GM12878 (cell line): ENCODE results near the gene NTSR1. TPM values are rescaled to one million over a fixed set of nuclear protein-coding genes. Genes with fewer than 3 reads are reported as not detected.

Source experiments
- ATAC-seq: fragments of 200-7000 bp; cut with Tn5 transposase; 3 replicates; pipeline ENCODE4 v1.9.1; 2020; ENCODE audit warnings: mild to moderate bottlenecking, moderate library complexity
- BruUV-seq: library from RNA; stranded (reverse); fragments of 400-500 nt; replicated peaks from 2 replicates; lab custom pipeline; 2021; lab: Mats Ljungman, UMichigan
- CTCF ChIA-PET: fragments of 300-600 bp; sonication (Branson Sonifier 250); formaldehyde crosslinking; extraction: SDS; loops from one replicate; lab custom pipeline; 2021; ENCODE audit warnings: inconsistent platforms; lab: Yijun Ruan, JAX
- POLR2A ChIA-PET: fragments of 350-600 bp; formaldehyde crosslinking; extraction: SDS; loops from one replicate; lab custom pipeline; 2021; ENCODE audit warnings: inconsistent platforms; lab: Charles Lee
- RAD21 ChIA-PET: fragments of 300-600 bp; sonication (Branson Sonifier 250); formaldehyde crosslinking; loops from one replicate; lab custom pipeline; 2023; ENCODE audit warnings: antibody characterized with exemption; ENCODE audit not compliant: unreplicated experiment; lab: Charles Lee
- SMC1A ChIA-PET: fragments of 300-600 bp; sonication (Branson Sonifier 250); formaldehyde crosslinking; loops from one replicate; lab custom pipeline; 2023; ENCODE audit not compliant: unreplicated experiment, uncharacterized antibody; lab: Charles Lee
- DNase-seq: peaks from one replicate; pipeline ENCODE4 v3.0.0-alpha.2; 2011; ENCODE audit warnings: low read depth, low spot score
- FAIRE-seq: peaks from 3 replicates; lab custom pipeline; 2011; peaks lifted over from hg19 to GRCh38; lab: Jason Lieb, UNC
- H2AFZ ChIP-seq: 2 replicates; pipeline ENCODE4 v1.6.0; 2011; ENCODE audit warnings: low read depth, low read length, control low read depth; ENCODE audit not compliant: control insufficient read depth
- H3K27ac ChIP-seq: 2 replicates; pipeline ENCODE4 v1.5.1; 2011; ENCODE audit warnings: control low read depth; ENCODE audit not compliant: control insufficient read depth, insufficient read depth
- H3K27me3 ChIP-seq, 2 experiments: replicated peaks in 1 of 2; 2 replicates each; pipeline versions ENCODE4 v1.6.0 to v1.6.1; 2011; ENCODE audit warnings: low read length in 1 of 2; ENCODE audit not compliant: control insufficient read depth in 2 of 2, insufficient read depth in 2 of 2
- H3K36me3 ChIP-seq, 2 experiments: 2 replicates each; pipeline ENCODE4 v1.5.1; 2011; ENCODE audit warnings: low read length in 1 of 2; ENCODE audit not compliant: control insufficient read depth in 2 of 2, insufficient read depth in 2 of 2
- H3K4me1 ChIP-seq: 2 replicates; pipeline ENCODE4 v1.6.1; 2011; ENCODE audit warnings: mild to moderate bottlenecking, low read length, moderate library complexity, mixed read lengths; ENCODE audit not compliant: control insufficient read depth, insufficient read depth
- H3K4me2 ChIP-seq: 2 replicates; pipeline ENCODE4 v1.6.0; 2011; ENCODE audit warnings: control low read depth; ENCODE audit not compliant: control insufficient read depth, insufficient read depth
- H3K4me3 ChIP-seq: fragments of 200-600 bp; sonication (generic); 2 replicates; pipeline ENCODE4 v1.5.1; 2016
- H3K79me2 ChIP-seq: 2 replicates; pipeline ENCODE4 v1.6.0; 2011; ENCODE audit warnings: low read length; ENCODE audit not compliant: control insufficient read depth, insufficient read depth
- H3K9ac ChIP-seq: 2 replicates; pipeline ENCODE4 v1.8.0; 2011; ENCODE audit warnings: low read length, control low read depth, mixed read lengths; ENCODE audit not compliant: control insufficient read depth, insufficient read depth
- H3K9me3 ChIP-seq: replicated peaks from 3 replicates; pipeline ENCODE4 v1.5.1; 2011; ENCODE audit warnings: mild to moderate bottlenecking, low read length; ENCODE audit not compliant: control insufficient read depth, insufficient read depth
- H4K20me1 ChIP-seq: 2 replicates; pipeline ENCODE4 v1.6.0; 2011; ENCODE audit not compliant: control insufficient read depth, insufficient read depth
- KAT2A ChIP-seq: conservative IDR thresholded peaks from 2 replicates; pipeline ENCODE4 v1.6.1; 2011; ENCODE audit warnings: low read depth, low read length; ENCODE audit not compliant: control insufficient read depth
- NFYA ChIP-seq: IDR thresholded peaks from 2 replicates; pipeline ENCODE4 v1.6.1; 2011; ENCODE audit warnings: low read depth, mild to moderate bottlenecking, low read length, improper control_type of control experiment, borderline replicate concordance
- NFYB ChIP-seq: IDR thresholded peaks from 2 replicates; pipeline ENCODE4 v1.6.1; 2011; ENCODE audit warnings: low read depth, mild to moderate bottlenecking, low read length, improper control_type of control experiment, moderate library complexity; ENCODE audit not compliant: insufficient read depth
- RFX5 ChIP-seq: IDR thresholded peaks from 2 replicates; pipeline ENCODE4 v1.6.1; 2011; ENCODE audit warnings: low read depth, low read length, improper control_type of control experiment
- USF1 ChIP-seq: IDR thresholded peaks from 2 replicates; pipeline ENCODE4 v1.6.1; 2011; ENCODE audit warnings: borderline replicate concordance, low read depth, mild to moderate bottlenecking, moderate library complexity, mixed read lengths, low read length; ENCODE audit not compliant: insufficient read depth; ENCODE audit errors: extremely low read length
- WGBS: methylation state at CpG from one replicate; pipeline ENCODE4 v1.1.6; 2016; ENCODE audit warnings: low lambda C conversion rate; ENCODE audit not compliant: insufficient replicate concordance, insufficient coverage; ENCODE audit errors: missing lambda C conversion rate; 5-methylcytosine and 5-hydroxymethylcytosine counted together
- in situ Hi-C: fragments of 300-500 bp; cut with MboI; formaldehyde crosslinking; loops from 9 replicates; pipeline ENCODE4 v1.14.3; 2018; ENCODE audit warnings: mixed read lengths
- intact Hi-C: fragments of 100-400 bp; cut with micrococcal nuclease; formaldehyde crosslinking; loops from one replicate; pipeline ENCODE4 v1.14.2; 2022; ENCODE audit not compliant: unreplicated experiment
- polyA plus RNA-seq, 11 experiments: library from polyadenylated mRNA; depleted of rRNA in 4 of 11; unstranded in 6 of 11; stranded (reverse) in 5 of 11; fragments of >200 nt; fragmentation: Nextera tagmentation in 4 of 11; fragmentation: Illumina TruSeq in 1 of 11; extraction: Ambion mirVana in 4 of 11; extraction: Trizol in 1 of 11; gene quantifications; 1 replicate in 1 of 11; 2 replicates in 10 of 11; pipeline versions ENCODE4 v1.2.1 to v1.2.3, GENCODE V29; 2011 to 2016; ENCODE audit warnings: inconsistent platforms in 2 of 11, missing spikeins in 2 of 11, low read depth in 1 of 11
- total RNA-seq, 4 experiments: library from RNA; depleted of rRNA in 3 of 4; stranded (reverse); fragments of >200 nt in 3 of 4; fragmentation: Illumina TruSeq in 1 of 4; extraction: Trizol in 1 of 4; gene quantifications; 2 replicates each; pipeline versions ENCODE4 v1.2.1 to v1.2.3, GENCODE V29; 2013 to 2021
- TF ChIP-seq, protein P1 (sequence below): IDR thresholded peaks from 2 replicates; pipeline ENCODE4 v1.6.1; 2012; ENCODE audit warnings: low read depth, low read length, improper control_type of control experiment

Gene NTSR1
- total and polyA plus RNA-seq, 10 of the 15 experiments (the other 5 are each of a cell fraction or from before 2014, with no cell fraction given) = not detected

GRCh38 chr20:62752671-62753501 lies 44.2 kb downstream of the NTSR1 start:
- no peaks in the 10 kb centered on the region for H3K9me3 ChIP-seq
- no peaks in the 10 kb centered on the region for H4K20me1 ChIP-seq
- no peaks in the 10 kb centered on the region for H3K4me1 ChIP-seq
- peaks cover 0 to 1% of the 10 kb centered on the region in 2 experiments; a peak in 2 of 4 replicates for H3K27me3 ChIP-seq
- ATAC-seq = no peak
- no TSS peak for BruUV-seq
- CTCF ChIA-PET = no interaction called here
- no peak for DNase-seq
- H3K79me2 ChIP-seq = no peaks in the 10 kb centered on the region
- intact Hi-C loops (no loop called here), in situ Hi-C loops (no loop called here)
- WGBS = 61% methylated on average over 29 of the region's 29 CpGs
- RAD21 ChIA-PET = no interaction called here
- POLR2A ChIA-PET = no interaction called here
- no peak overlapping the region for H3K4me3 ChIP-seq
- SMC1A ChIA-PET = no interaction called here
- no peak overlapping the region for H3K27ac ChIP-seq
- TF ChIP-seq, protein P1, sequence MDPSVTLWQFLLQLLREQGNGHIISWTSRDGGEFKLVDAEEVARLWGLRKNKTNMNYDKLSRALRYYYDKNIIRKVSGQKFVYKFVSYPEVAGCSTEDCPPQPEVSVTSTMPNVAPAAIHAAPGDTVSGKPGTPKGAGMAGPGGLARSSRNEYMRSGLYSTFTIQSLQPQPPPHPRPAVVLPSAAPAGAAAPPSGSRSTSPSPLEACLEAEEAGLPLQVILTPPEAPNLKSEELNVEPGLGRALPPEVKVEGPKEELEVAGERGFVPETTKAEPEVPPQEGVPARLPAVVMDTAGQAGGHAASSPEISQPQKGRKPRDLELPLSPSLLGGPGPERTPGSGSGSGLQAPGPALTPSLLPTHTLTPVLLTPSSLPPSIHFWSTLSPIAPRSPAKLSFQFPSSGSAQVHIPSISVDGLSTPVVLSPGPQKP = no peak
- TF ChIP-seq RFX5 (no peak), USF1 (no peak), KAT2A (no peak), NFYA (no peak), NFYB (no peak)
- no peak for FAIRE-seq
- no peaks in the 10 kb centered on the region for H3K36me3 ChIP-seq
- H3K4me2 ChIP-seq = no peak overlapping the region
- H3K9ac ChIP-seq = no peak overlapping the region
- no peak overlapping the region for H2AFZ ChIP-seq
